Loucy (cell line): Measurements from ENCODE around the gene CFAP20DC.

Experiments used
- H2AFZ ChIP-seq: fragments of 200-600 bp; sonication (generic); 2 replicates; pipeline ENCODE4 v1.6.0; 2016; ENCODE audit warnings: antibody characterized with exemption, mild to moderate bottlenecking, low read length, moderate library complexity
- H3F3A ChIP-seq: fragments of 200-600 bp; 2 replicates; pipeline ENCODE4 v1.6.0; 2016; ENCODE audit warnings: antibody characterized with exemption, low read depth, mild to moderate bottlenecking
- H3K27me3 ChIP-seq: fragments of 200-600 bp; sonication (generic); 2 replicates; pipeline ENCODE4 v1.6.1; 2014; ENCODE audit warnings: low read length, mild to moderate bottlenecking; ENCODE audit not compliant: insufficient read depth, poor library complexity, severe bottlenecking
- H3K36me3 ChIP-seq: fragments of 200-600 bp; sonication (generic); 2 replicates; pipeline ENCODE4 v1.6.1; 2016; ENCODE audit warnings: low read length; ENCODE audit not compliant: insufficient read depth
- H3K4me1 ChIP-seq: fragments of 200-600 bp; sonication (generic); 2 replicates; pipeline ENCODE4 v1.5.1; 2014; ENCODE audit warnings: low read length, mild to moderate bottlenecking; ENCODE audit not compliant: insufficient read depth, poor library complexity, severe bottlenecking
- H3K4me2 ChIP-seq: fragments of 200-600 bp; sonication (generic); 2 replicates; pipeline ENCODE4 v1.6.0; 2014; ENCODE audit warnings: antibody characterized with exemption, low read length, low read depth, mild to moderate bottlenecking; ENCODE audit not compliant: poor library complexity, severe bottlenecking
- H3K4me3 ChIP-seq: fragments of 200-600 bp; sonication (generic); 2 replicates; pipeline ENCODE4 v1.5.1; 2014; ENCODE audit warnings: low read length, mild to moderate bottlenecking, mixed read lengths; ENCODE audit not compliant: poor library complexity, severe bottlenecking
- H3K79me2 ChIP-seq: fragments of 200-600 bp; sonication (generic); 2 replicates; pipeline ENCODE4 v1.6.1; 2014; ENCODE audit warnings: low read length; ENCODE audit not compliant: insufficient read depth
- H3K9ac ChIP-seq: fragments of 200-600 bp; sonication (generic); 2 replicates; pipeline ENCODE4 v1.6.0; 2014; ENCODE audit warnings: mild to moderate bottlenecking, low read depth, low read length, moderate library complexity; ENCODE audit not compliant: poor library complexity, severe bottlenecking
- H3K9me2 ChIP-seq: fragments of 200-600 bp; sonication (generic); replicated peaks from 2 replicates; pipeline ENCODE4 v1.6.1; 2016; ENCODE audit warnings: low read depth, low read length, mixed read lengths
- H3K9me3 ChIP-seq: fragments of 200-600 bp; sonication (generic); 2 replicates; pipeline ENCODE4 v1.6.1; 2014; ENCODE audit warnings: mild to moderate bottlenecking, antibody characterized with exemption, low read length, low read depth; ENCODE audit not compliant: insufficient read depth
- H4K20me1 ChIP-seq: fragments of 200-600 bp; sonication (generic); 2 replicates; pipeline ENCODE4 v1.6.0; 2014; ENCODE audit warnings: antibody characterized with exemption, low read length, mild to moderate bottlenecking; ENCODE audit not compliant: insufficient read depth, poor library complexity, severe bottlenecking
- CTCF ChIP-seq: fragments of 200-600 bp; sonication (generic); conservative IDR thresholded peaks from 2 replicates; pipeline ENCODE4 v1.5.1; 2014; ENCODE audit warnings: mild to moderate bottlenecking, antibody characterized with exemption, low read length
- EZH2phosphoT487 ChIP-seq: fragments of 200-600 bp; IDR thresholded peaks from 2 replicates; pipeline ENCODE4 v1.6.1; 2018; ENCODE audit warnings: antibody characterized with exemption, mild to moderate bottlenecking, moderate library complexity, borderline replicate concordance

Gene CFAP20DC

GRCh38 chr3:58900386-58900785 lies 149.4 kb downstream of the CFAP20DC start:
- Histone ChIP-seq H3F3A (no peaks in the 10 kb centered on the region), H3K36me3 (no peaks in the 10 kb centered on the region), H4K20me1 (no peaks in the 10 kb centered on the region), H3K4me1 (peaks cover 42% of the 10 kb centered on the region), H3K9ac (peak overlapping the region; percentile 63), H3K4me3 (peak overlapping the region; percentile 68), H3K27me3 (no peaks in the 10 kb centered on the region), H3K9me2 (no peaks in the 10 kb centered on the region), H3K4me2 (peak overlapping the region; percentile 86), H3K9me3 (peaks cover 11% of the 10 kb centered on the region; the same call in 1 of the 2 replicates), H3K79me2 (no peaks in the 10 kb centered on the region), H2AFZ (no peak overlapping the region)
- TF ChIP-seq CTCF: no peak
- no peak for TF ChIP-seq EZH2phosphoT487

DNA sequence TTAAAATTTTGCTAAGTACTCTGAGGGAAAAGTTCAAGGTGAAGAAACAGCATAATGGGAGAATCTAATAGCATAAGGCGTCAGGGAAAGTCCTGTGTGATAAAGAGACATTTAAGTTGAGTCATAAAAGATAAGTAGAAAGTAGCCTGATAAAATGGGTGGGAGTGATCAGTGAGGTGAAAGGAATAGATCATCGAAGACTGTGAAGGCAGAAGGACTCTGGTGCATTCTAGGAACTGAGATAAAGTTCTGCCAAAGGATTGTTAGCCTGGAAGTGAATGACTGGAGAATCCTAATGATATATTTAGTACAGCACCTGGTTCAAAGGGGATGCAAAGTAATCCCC lies 149.9 kb downstream of the CFAP20DC start:
- Histone ChIP-seq H3K9me2 (no peaks in the 10 kb centered on the region), H3K79me2 (no peaks in the 10 kb centered on the region), H3K9ac (peak overlapping the region; percentile 63), H3K27me3 (no peaks in the 10 kb centered on the region), H3K4me2 (peak overlapping the region; percentile 86), H2AFZ (0 out of 2 replicates have a peak overlapping the region, but pooled peaks have one; percentile 52), H3K4me3 (peak overlapping the region; percentile 68), H3F3A (no peaks in the 10 kb centered on the region), H3K9me3 (peaks cover 14% of the 10 kb centered on the region; the same call in 1 of the 2 replicates), H3K4me1 (peaks cover 42% of the 10 kb centered on the region), H4K20me1 (no peaks in the 10 kb centered on the region), H3K36me3 (no peaks in the 10 kb centered on the region)
- no peak for TF ChIP-seq EZH2phosphoT487
- TF ChIP-seq CTCF: no peak

DNA sequence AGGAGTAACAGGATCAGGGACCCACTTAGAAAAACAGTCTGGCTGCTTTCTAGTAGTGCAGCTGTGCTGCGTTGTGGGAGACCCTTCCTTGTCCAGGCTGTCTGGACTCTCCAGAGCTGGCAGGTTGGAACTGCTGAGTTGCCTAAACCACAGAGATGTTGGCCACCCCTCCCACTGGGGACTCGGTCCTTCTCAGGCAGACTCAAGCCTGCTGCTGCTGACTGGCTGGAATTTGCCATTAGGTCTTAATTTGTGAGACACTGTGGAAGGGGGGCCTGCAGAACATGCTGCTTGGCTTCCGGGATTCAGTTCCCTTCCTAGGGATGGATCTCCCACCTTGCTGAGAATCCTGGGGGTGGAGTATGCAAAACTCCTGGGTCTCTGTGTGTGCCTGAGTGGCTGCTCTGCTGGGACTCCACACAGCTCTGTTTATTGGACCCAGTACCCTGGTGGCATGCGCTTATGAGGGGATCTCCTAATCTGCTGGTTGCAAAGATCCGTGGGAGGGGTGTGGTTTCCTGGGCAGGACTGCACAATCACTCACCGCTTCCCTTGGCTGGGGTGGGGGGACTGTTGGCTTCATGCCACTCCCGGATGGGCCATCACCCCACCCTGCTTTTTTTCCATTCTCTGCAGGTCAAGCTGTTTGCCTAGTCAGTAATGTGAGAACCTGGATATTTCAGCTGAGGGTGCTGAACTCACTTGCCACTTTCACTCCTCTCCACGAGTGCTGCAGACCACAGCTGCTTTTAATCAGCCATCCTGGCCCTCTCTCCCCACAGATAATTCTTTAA lies 150.5 kb downstream of the CFAP20DC start:
- Histone ChIP-seq H3K79me2 (no peaks in the 10 kb centered on the region), H3K4me2 (peak overlapping the region; percentile 86)

More for the DNA sequence above, 150.5 kb downstream of the CFAP20DC start:
- no peaks in the 10 kb centered on the region for H4K20me1 ChIP-seq
- peaks cover 42% of the 10 kb centered on the region for H3K4me1 ChIP-seq
- peaks cover 17% of the 10 kb centered on the region; the same call in 1 of the 2 replicates for H3K9me3 ChIP-seq
- H3K9ac ChIP-seq: peak overlapping the region; percentile 76
- H3F3A ChIP-seq: no peaks in the 10 kb centered on the region
- H2AFZ ChIP-seq: peak overlapping the region; percentile 52
- peak overlapping the region; percentile 68 for H3K4me3 ChIP-seq
- H3K36me3 ChIP-seq: no peaks in the 10 kb centered on the region
- H3K9me2 ChIP-seq: no peaks in the 10 kb centered on the region
- no peak for TF ChIP-seq CTCF
- no peak for TF ChIP-seq EZH2phosphoT487
- H3K27me3 ChIP-seq: no peaks in the 10 kb centered on the region
